ENCODE results near the gene FERMT1. TPM values are rescaled to one million over a fixed set of nuclear protein-coding genes. Genes with fewer than 3 reads are reported as not detected.

Gene FERMT1
- total RNA-seq, 1 donor from 2014 or later, result 0.29 TPM

DNA sequence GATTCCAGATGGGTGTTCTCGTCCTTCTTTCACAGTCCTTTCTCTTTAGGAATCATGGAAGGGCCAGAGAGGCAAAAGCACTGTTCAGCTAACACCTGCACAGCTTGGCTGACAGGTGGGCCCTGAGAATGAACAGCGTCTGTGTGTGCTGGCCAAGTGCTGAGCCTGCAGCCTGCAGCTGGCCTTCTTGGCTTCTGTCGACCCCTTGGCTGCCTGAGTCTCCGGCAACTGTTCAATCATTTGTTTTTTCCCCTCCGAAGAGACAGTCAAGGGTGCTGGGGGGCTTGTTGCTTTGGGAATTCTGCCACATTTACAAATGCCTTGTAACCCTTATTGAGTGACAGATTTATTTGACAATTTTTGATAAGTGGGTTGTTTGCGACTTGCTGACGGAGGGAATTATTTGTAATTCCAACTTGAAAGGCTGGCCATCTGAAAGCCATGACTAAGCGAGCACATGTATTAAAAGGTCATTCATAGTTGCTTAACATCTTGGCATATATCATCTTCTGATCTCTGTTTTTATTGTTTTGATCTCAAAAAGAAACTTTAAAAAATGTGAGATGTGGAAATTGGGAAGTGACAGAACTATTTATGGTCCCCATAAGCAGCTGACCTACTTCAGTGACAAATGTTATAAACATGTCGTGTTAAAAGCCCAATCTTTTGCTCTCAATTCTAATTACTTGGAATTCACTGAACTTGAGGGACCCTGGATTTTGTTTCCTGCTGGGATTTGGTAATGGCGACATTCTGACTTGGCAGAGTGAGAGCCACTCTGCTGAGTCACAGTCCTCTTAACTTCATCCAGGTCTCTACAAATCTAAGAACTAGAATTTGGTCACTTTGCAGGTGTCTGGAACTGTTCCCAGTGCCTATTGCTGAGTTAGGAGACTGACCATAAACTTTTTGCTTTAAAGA, 41.9 kb upstream of the FERMT1 start:
- H3K9me3 Mint-ChIP-seq (ENCODE audit: unreplicated experiment), result no peaks in the 10 kb centered on the region
- DNase-seq, result no peak
- peaks cover 8% of the 10 kb centered on the region for H3K36me3 Mint-ChIP-seq (ENCODE audit: unreplicated experiment)
- H3K4me1 Mint-ChIP-seq (ENCODE audit: low read depth, unreplicated experiment), result no peaks in the 10 kb centered on the region
- H3K27ac Mint-ChIP-seq (ENCODE audit: unreplicated experiment), result no peak overlapping the region
- no peak overlapping the region for H3K4me3 Mint-ChIP-seq (ENCODE audit: unreplicated experiment)
- TF ChIP-seq, protein P1, sequence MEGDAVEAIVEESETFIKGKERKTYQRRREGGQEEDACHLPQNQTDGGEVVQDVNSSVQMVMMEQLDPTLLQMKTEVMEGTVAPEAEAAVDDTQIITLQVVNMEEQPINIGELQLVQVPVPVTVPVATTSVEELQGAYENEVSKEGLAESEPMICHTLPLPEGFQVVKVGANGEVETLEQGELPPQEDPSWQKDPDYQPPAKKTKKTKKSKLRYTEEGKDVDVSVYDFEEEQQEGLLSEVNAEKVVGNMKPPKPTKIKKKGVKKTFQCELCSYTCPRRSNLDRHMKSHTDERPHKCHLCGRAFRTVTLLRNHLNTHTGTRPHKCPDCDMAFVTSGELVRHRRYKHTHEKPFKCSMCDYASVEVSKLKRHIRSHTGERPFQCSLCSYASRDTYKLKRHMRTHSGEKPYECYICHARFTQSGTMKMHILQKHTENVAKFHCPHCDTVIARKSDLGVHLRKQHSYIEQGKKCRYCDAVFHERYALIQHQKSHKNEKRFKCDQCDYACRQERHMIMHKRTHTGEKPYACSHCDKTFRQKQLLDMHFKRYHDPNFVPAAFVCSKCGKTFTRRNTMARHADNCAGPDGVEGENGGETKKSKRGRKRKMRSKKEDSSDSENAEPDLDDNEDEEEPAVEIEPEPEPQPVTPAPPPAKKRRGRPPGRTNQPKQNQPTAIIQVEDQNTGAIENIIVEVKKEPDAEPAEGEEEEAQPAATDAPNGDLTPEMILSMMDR (IDR thresholded peaks at IDR 0.05; ENCODE audit: partially characterized antibody, unreplicated experiment), result no peak
- H3K27me3 Mint-ChIP-seq (ENCODE audit: unreplicated experiment), result no peaks in the 10 kb centered on the region

- Mint-ChIP-seq H3K4me1 (ENCODE audit: low read depth, unreplicated experiment) (no peaks in the 10 kb centered on the region), H3K27me3 (ENCODE audit: unreplicated experiment) (no peaks in the 10 kb centered on the region), H3K4me3 (ENCODE audit: unreplicated experiment) (no peak overlapping the region), H3K27ac (ENCODE audit: unreplicated experiment) (no peak overlapping the region), H3K36me3 (ENCODE audit: unreplicated experiment) (peaks cover 23% of the 10 kb centered on the region), H3K9me3 (ENCODE audit: unreplicated experiment) (peaks cover 4% of the 10 kb centered on the region)
- TF ChIP-seq, protein P1 (IDR thresholded peaks at IDR 0.05; ENCODE audit: partially characterized antibody, unreplicated experiment), result no peak
- DNase-seq, result no peak
Observed at GRCh38 chr20:6160736-6161135, 37.9 kb upstream of the FERMT1 start.

DNA sequence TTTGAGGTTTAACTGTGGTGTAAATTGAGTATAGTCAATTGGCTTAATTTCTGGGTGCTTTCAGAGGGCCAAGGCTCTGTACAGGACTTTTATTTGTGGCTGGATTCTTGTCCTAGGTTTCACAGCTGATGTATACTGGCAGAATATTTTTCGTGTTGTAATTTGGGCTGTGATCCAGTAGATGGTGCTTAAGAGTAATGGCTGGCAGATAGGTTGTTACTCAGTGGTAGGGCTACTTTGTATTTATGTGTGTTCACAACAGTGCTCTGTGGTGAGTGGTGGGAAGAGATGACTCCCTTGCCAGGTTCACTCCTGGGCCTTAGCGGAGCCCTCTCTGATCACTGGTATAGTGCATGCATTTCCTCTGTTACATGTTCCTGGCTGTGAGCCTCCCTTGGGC, 34.5 kb upstream of the FERMT1 start:
- peaks cover 4% of the 10 kb centered on the region for H3K9me3 Mint-ChIP-seq (ENCODE audit: unreplicated experiment)
- no peak overlapping the region for H3K4me3 Mint-ChIP-seq (ENCODE audit: unreplicated experiment)
- no peaks in the 10 kb centered on the region for H3K27me3 Mint-ChIP-seq (ENCODE audit: unreplicated experiment)
- no peak overlapping the region for H3K27ac Mint-ChIP-seq (ENCODE audit: unreplicated experiment)
- no peaks in the 10 kb centered on the region for H3K4me1 Mint-ChIP-seq (ENCODE audit: low read depth, unreplicated experiment)
- TF ChIP-seq, protein P1 (IDR thresholded peaks at IDR 0.05; ENCODE audit: partially characterized antibody, unreplicated experiment), result no peak
- no peak for DNase-seq
- H3K36me3 Mint-ChIP-seq (ENCODE audit: unreplicated experiment), result peaks cover 23% of the 10 kb centered on the region

- Mint-ChIP-seq H3K27me3 (ENCODE audit: unreplicated experiment) (no peaks in the 10 kb centered on the region), H3K4me3 (ENCODE audit: unreplicated experiment) (no peak overlapping the region), H3K9me3 (ENCODE audit: unreplicated experiment) (peaks cover 7% of the 10 kb centered on the region), H3K36me3 (ENCODE audit: unreplicated experiment) (peaks cover 10% of the 10 kb centered on the region), H3K27ac (ENCODE audit: unreplicated experiment) (no peak overlapping the region), H3K4me1 (ENCODE audit: low read depth, unreplicated experiment) (peaks cover 6% of the 10 kb centered on the region)
- TF ChIP-seq, protein P1 (IDR thresholded peaks at IDR 0.05; ENCODE audit: partially characterized antibody, unreplicated experiment), result no peak
- no peak for DNase-seq
Observed at GRCh38 chr20:6152777-6153176, 29.9 kb upstream of the FERMT1 start.

GRCh38 chr20:6148073-6148472, 25.2 kb upstream of the FERMT1 start:
- TF ChIP-seq, protein P1 (IDR thresholded peaks at IDR 0.05; ENCODE audit: partially characterized antibody, unreplicated experiment), result no peak
- Mint-ChIP-seq H3K4me1 (ENCODE audit: low read depth, unreplicated experiment) (peaks cover 9% of the 10 kb centered on the region), H3K27ac (ENCODE audit: unreplicated experiment) (peak overlapping the region; percentile 2), H3K4me3 (ENCODE audit: unreplicated experiment) (no peak overlapping the region), H3K9me3 (ENCODE audit: unreplicated experiment) (peaks cover 7% of the 10 kb centered on the region), H3K27me3 (ENCODE audit: unreplicated experiment) (no peaks in the 10 kb centered on the region), H3K36me3 (ENCODE audit: unreplicated experiment) (peaks cover 10% of the 10 kb centered on the region)
- no peak for DNase-seq

Data from glutamatergic neuron (in vitro differentiated cells).